NCI-H1436 (cell line): ENCODE results near the gene BCR.

Experiments used
- DNase-seq: peaks from one replicate; lab custom pipeline; 2025; lab: John Stamatoyannopoulos, UW

The BCR gene

DNA sequence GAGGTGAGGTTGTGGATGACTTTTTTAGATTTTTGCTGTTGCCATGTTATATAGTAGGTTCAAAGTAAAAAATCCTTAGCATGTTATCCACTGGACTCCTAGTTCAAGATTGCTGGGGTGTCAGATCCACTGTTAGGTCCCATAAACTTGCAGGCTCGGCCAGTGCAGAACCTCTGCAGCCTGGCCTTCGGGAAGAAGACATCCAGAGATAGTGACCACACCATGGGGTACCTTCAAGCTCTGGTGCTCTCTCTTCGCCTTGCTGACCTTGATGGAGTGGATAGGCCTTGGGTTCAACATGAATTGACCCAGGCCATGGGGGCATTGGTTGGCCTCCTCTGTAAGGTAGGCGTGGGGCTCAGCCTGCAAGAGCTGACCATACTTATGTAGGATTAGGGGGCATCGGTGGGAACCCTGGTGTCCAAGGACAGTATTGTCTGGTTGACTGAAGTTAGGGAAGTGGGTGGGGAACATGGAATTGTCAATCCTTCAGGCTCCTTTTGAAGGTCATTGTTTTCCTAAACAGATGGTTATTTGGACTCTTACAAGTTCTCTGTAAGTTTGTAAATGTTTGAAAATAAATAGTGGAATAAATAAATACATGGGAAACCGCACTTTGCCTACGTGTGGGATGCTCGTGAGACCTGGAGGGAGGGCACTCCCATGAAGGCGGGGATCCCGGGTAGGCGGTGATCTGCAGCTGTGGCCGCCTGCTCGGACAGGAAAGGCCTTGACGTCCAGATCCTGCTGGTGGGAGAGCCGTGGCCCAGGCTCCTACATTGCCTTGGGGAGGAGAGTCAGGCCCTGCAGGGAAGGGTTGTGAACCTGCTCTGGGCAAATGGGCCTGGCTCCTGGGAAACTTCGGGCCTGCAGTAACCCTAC, 37.1 kb downstream of the BCR start:
- DNase-seq, result no peak

DNA sequence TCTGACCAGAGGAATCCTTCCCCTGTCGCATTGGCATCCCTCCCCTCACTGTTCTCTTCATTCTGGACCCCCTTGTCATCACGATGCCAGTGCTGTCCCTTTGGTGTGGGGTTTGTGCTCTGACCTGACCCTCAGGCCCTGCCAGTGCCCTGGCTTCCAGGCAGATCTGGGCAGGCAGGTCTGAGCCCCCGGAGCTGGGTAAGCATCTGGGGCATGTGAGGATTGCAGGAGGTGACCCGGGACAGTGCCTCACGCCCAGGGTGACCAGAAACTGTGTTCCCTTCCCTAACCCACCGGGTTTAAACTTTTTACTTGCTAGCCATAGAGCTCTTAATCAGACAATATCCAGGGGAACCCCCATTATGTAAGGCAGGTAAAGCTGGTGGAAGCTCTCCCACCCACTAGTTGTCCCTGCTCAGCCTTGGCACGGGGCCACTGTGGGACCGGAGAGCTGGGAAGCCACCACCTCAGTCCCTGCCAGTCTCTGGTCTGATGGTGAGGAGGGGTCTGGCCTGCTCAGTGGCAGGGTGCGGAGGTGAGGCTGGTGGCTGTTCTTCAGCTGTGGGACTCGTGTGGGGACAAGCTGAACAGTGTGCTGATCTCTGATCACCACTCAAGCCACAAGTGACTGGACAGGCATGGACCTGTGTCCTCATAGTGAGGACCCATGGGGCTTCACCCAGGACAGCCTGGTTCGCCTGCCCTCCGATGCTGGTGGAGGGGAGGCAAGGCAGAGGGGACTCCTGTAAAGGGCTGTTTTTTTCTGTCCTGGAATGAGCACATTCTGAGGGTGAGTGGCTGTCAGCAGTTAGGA, 38.0 kb downstream of the BCR start:
- DNase-seq, result no peak

DNA sequence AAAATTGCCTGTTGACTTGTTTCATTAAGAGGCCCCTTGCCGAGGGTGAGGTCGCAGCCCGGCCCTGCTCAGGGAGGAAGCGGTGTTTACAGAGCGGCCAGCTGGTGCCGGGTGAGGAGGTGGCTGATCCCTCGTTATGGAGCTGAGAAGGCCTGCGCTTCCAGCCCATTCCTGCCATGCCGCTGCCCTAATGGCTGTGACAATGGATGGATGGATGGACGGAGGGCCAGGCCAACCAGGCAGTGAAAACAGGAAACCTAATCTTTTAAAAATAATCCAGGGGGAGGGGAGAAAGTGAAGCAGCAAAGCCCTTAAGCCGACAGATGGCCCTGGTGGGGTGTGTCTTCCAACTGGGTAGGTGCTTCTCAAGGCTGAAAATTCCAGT, 38.5 kb downstream of the BCR start:
- no peak for DNase-seq

- no peak for DNase-seq
Measured at GRCh38 chr22:23219317-23219716, 39.0 kb downstream of the BCR start.

- peak; percentile 32 for DNase-seq
Measured at GRCh38 chr22:23219822-23220484, 39.6 kb downstream of the BCR start.

DNA sequence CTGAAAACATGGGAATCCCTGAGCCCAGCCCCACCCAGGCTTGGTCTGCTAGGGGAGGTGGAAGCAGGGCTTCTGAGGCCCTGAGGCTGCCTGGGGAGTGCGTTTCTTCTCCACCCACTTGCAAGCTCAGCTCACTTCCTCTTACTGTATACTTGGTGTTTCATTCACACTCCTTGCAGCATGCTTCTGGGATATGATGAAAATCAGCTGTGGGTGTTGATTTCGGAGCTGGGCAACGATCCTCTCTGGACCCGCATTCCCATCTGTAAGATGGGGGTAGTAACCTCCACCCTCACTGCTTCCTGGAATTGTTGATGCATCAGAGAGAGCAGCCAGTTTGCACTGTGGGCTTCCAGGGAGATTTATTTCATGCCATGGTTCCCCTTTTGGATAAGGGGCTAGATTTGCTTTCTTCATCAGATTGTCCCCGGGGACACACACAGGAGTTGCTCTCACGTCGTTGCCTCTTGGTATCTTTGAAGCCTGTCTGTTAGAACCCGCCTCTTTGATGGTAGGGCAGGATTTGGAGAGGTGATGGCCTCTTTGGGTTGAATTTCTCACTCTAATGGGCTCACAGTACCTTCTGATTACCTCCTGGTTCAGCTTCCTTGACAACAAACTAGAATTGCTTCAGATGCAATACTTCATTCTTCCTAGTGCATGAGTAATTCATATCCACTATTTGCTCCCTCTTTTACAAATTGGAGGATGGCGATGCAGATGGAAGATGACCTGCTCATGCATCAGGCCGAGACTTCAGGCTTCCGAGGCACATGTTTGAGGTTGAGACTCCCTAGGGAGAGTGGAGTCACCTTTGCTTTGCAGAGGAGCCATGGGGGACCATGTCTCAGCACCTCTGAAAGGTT, 40.4 kb downstream of the BCR start:
- no peak for DNase-seq

GRCh38 chr22:23221351-23221804, 41.1 kb downstream of the BCR start:
- DNase-seq, result no peak

GRCh38 chr22:23222033-23222792, 41.9 kb downstream of the BCR start:
- DNase-seq, result no peak

- no peak for DNase-seq
Measured at GRCh38 chr22:23222793-23223568, 42.7 kb downstream of the BCR start.

GRCh38 chr22:23223569-23224317, 43.4 kb downstream of the BCR start:
- DNase-seq, result no peak

DNA sequence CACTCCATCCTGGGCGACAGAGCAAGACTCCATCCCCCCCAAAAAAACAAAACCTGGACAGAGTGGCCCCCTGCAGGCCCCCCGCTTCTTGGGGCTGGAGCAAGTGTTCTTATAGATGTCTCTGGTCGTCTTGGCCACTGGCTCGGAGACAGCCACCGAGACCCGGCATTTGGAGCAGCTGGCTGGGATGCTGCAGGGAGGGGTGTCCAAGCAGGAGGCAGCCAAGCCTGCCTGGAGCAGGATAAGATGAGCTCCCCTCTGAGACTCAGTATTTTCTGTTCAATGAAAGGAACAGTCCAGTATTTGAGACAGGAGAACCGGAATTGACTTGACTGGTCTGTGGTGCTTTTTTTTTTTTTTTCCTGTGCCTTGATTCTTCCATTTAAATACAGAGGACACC, 44.5 kb downstream of the BCR start:
- no peak for DNase-seq

GRCh38 chr22:23225337-23225723, 45.0 kb downstream of the BCR start:
- DNase-seq, result no peak

GRCh38 chr22:23225724-23226496, 45.6 kb downstream of the BCR start:
- DNase-seq, result no peak

- no peak for DNase-seq
Measured at GRCh38 chr22:23226497-23226850, 46.2 kb downstream of the BCR start.

GRCh38 chr22:23227380-23227779, 47.1 kb downstream of the BCR start:
- no peak for DNase-seq

DNA sequence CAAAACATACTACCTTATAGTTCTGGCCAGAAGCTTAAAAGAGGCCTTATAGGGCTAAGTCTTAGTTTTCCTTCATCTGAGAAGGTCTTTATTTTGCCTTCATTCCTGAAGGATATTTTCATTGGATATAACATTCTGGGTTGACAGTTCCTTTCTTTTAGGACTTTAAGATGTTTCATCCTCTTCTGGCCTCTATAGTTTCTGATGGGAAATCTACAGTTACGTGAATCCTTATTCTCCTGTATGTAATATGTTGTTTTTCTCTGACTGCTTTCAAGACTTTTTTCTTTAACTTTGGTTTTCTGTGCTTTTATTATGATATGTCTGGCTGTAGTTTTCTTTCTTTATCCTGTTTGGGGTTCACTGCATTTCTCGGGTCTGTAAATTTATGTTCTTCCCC, 48.2 kb downstream of the BCR start:
- no peak for DNase-seq

DNA sequence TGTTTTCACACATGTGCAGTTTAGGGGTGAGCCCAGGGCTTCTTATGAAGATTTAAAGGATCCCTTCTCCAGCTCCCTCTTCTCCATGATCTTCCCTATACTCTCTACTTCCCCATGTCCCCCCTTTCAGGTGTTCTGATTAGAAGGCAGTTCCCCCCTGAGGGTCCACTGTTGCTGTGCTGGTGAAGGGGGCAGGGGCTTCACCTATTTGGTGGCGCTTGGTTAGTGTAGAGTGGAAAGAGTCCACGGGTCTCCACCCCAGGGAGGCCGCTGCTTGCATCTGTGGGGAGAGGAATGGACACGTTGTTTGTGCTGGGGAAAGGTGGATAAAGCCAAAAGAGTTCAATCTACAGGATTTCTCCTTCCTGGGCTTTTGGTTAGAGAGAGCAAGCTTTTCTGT, 49.3 kb downstream of the BCR start:
- DNase-seq, result no peak

GRCh38 chr22:23230348-23231068, 50.2 kb downstream of the BCR start:
- no peak for DNase-seq
